GM21529 (cell line): Measurements from ENCODE around the gene NCAPH2.

Experiments used
- ATAC-seq: cut with Tn5 transposase; IDR thresholded peaks from one replicate; pipeline ENCODE4 v1.9.1; 2021; ENCODE audit not compliant: unreplicated experiment

The NCAPH2 gene

DNA sequence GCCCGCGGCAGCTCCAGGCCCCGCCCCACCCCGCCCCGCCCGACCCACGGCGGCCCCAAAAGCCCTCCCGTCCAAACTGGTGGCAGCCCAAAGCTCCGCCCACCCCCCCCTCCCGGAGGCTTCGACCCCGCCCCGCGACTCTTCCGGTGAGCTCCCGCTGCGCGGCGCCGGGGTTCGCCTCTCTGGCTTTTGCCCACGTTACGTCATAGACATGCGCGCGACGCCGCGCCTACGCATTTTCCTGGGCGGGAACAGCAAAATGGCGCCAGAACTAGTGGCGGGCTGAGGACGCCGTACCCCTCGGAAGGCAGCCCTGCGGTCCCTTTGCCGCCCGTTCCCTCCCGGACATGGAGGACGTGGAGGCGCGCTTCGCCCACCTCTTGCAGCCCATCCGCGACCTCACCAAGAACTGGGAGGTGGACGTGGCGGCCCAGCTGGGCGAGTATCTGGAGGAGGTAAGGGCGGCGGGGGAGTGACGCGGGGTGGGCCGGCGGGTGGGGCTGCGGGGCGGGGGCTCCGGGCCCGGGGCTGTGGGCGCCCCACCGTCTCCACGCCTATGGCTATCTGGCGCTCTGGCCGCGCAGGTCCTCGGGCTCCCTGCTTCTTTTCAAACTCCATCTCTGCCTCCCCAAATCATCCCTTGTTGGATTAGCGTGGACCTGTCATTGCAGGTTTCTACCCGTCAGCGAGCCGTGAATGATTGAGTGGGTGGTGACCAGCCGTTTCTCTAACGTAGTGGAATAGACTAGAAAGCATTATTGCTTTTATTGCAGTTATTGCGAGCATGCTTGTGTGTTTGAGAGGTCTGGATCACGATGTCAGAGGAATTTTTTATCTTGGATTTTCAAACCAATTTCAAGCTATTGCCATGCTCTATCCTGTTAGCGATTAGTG is at the start of gene NCAPH2:
Gene NCAPH2, plus strand, starts transcription at position 234 of the 894 bp plus-strand sequence. Its CDS starts 114 bp downstream, at position 348.
- ATAC-seq = peak; percentile 58

DNA sequence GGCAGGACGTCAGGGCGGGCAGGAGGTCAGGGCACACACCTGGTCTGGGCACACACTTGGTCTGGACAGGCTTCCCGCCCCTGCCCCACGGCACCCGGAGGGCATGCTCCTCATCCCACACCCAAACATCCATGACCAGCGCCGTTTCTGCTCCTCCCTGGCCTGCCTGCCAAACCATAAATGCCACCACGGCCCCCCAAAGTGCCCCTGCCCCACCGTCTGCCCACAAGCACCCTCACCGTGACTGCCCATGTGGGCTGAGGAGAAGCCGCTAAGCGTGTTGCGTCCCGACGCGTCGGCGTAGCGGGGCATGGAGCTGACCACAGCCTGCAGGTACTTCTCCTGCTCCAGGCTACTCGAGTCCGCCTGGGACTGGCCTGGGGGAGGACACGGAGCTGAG is 49.0 kb upstream of the NCAPH2 start:
- ATAC-seq = no peak

DNA sequence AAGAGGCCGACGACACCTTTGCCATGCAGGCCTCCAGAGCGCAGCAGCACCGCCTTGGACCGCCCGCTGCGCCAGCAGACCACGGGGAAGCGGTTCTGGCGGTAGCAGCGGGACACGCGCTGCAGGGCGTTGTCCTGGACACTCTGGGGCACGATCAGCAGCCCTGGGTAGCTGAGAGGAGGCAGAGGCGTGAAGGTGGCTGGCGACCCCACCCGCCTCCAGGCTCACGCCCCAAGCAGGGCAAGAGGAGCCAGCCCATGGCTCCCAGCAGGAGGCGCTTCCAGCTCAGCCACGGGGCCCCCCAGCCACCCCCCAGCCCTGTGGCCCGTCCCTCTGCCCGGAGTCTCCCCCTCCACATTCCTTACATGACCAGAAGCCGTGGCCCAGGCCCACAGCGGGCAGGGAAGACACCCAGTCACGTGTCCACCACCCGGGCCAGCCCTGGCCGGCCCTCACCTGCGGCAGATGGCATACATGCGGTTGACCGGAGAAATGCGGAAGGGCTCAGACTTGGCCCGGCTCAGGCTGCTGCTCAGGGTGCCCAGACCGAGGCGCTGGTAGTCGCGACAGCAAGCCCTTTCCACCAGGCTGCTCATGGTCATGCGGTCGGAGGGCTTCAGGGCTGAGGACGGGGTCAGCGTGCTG is 48.4 kb upstream of the NCAPH2 start:
- ATAC-seq = no peak

GRCh38 chr22:50460938-50461337 is 47.1 kb upstream of the NCAPH2 start:
- ATAC-seq = no peak

DNA sequence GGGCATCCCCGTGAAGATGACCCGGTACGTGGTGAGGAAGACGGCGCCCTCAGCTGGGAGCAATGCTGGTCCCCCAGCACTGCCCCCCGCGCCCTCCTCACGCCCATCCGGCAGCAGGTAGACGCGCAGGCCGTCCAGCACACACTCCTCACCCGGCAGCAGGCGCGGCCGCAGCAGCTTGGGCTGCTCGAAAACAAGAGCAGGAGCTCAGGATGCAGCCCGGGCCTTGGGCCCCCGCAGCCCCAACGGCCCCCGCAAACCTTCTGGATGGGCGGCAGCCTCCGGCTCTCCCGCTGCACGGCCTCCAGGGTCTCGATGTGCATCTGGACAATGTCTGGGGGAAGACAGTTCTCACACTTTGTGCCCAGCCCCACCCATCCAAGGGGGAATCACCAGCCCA is 46.5 kb upstream of the NCAPH2 start:
- no peak for ATAC-seq

DNA sequence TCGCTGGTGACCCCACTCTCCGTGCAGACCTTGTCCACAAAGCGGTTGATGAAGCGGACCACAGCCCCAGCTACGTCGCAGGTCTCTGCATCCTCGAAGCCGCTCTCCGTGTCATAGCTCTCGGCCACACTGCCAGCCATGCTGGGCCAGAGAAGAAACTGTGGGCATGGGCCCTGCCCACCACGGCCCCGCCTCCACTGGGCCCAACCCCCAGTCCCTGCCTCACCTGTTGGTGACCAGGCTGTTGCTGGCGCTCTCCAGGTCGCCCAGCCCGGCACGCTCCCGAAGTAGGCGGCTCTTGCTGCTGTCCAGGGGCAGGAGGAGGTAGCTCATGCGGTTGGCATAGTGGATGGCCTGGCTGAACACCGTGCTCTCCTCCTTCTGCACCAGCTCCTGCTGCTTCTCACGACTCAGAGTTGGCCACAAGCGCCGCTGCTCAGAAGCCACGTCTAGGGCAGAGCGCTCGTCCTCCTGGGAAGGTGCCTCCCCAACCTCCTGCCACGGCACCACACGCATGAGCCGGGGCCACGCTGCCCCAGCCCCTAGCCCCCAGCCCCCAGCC is 46.0 kb upstream of the NCAPH2 start:
- ATAC-seq = no peak

- no peak for ATAC-seq
These were observed 44.7 kb upstream of the NCAPH2 start for GRCh38 chr22:50463188-50463900.

DNA sequence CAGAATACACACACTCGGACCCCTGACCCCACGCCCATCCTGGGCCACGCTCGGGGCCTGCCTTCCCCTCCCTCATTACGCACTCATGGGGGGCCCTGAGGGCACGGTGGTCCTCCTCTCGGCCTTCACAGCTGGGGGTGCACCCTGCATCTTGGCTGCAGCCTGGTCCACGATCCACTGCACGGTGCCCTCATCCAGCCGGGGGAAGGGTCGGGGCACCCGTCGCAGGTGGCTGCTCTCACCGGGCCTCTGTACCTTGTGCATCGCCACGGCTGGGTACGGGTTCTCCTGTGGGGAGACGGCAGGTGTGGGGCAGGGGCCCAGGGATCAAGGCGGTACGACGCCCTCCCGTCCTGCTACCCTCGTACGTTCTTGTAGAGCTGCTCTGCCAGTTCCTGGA is 43.6 kb upstream of the NCAPH2 start:
- no peak for ATAC-seq

- no peak for ATAC-seq
These were observed 42.7 kb upstream of the NCAPH2 start for GRCh38 chr22:50465066-50465930.

DNA sequence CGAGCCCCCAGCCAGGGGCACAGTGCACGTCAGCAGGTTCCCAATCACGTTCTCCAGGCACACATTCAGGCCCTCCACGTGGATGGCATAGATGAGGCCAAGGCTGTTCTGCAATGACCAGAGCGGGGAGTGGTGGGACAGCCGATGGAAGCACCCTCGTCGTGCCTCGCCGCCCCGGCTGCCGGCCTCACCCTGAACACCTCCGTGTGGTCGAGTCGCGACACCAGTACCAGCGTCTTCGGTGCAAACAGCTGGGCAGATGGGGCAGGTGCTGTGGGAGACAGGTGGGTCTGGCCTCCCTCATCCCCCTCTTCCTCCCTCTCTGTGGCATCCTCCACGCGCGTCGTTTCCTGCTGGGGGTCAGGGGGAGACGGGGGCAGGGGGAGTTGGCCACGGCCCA is 40.7 kb upstream of the NCAPH2 start:
- no peak for ATAC-seq

DNA sequence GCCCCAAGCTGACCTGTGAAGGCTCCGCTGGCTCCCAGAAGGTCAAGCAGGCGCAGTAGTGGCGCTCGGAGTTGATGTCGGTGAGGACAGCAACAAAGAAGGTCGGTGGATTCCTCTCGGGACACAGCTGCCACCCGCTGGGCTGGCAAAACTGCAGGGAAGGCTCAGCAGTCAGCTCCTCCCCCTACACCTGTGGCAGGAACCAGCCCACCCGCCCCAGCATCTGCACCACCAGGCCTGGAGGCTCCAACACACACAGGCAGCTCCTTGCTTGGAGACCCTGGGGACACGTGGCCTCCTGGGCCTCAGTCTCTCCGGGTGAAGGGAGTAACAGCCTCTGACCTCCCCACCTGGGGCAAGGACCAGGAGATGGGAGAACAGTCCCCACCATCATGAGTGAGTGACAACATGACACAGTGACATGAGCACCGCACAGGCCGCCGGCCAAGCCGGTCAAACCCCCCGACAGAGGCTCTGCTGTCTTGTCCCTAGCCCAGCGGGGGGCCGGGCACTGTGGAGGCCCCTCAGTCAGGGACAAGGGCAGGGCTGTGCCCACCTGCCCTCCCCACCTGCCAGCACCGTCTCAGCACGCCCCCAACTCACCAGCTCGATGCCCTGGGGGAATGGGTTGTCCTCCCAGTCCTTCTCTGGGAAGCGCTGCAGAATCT is 40.1 kb upstream of the NCAPH2 start:
- ATAC-seq = no peak

- no peak for ATAC-seq
These were observed 39.4 kb upstream of the NCAPH2 start for GRCh38 chr22:50468626-50469025.

- ATAC-seq = peak; percentile 47
These were observed 38.4 kb upstream of the NCAPH2 start for GRCh38 chr22:50469377-50470305.

GRCh38 chr22:50470491-50470890 is 37.5 kb upstream of the NCAPH2 start:
- ATAC-seq = no peak

GRCh38 chr22:50471197-50471847 is 36.7 kb upstream of the NCAPH2 start:
- no peak for ATAC-seq

- no peak for ATAC-seq
These were observed 36.1 kb upstream of the NCAPH2 start for GRCh38 chr22:50471962-50472361.

- no peak for ATAC-seq
These were observed 34.9 kb upstream of the NCAPH2 start for GRCh38 chr22:50473088-50473487.
